GM19467 (cell line): ENCODE data around the gene CCDC178.
"Not testable (repeated sequence)": the region's sequence is repeated elsewhere in the genome, so short reads cannot be mapped to it uniquely, and the experiment has no call there.

Experiments used
- ATAC-seq: cut with Tn5 transposase; IDR thresholded peaks from one replicate; pipeline ENCODE4 v1.9.1; 2021; ENCODE audit warnings: mild to moderate bottlenecking, moderate library complexity; ENCODE audit not compliant: unreplicated experiment

The CCDC178 gene

DNA sequence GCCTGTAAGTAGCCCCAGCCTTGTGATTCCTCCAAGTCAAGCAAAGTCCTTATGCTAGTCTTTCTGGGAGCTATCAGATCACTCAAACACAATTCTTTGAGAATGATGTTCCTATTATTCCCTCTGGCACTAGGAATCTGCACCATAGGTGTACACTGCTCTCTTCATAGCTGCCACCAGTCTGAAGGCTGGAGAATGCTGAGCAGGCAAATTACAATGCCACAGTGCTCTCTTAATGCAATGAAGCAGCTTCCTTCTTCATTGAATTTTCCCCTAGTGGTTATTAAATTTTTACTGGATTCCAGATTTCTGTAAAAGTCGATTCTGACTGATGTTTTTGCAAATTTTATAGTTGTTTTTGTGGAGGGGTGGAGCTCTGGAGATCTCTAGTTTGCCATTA, 84.8 kb downstream of the CCDC178 start:
- no peak for ATAC-seq

DNA sequence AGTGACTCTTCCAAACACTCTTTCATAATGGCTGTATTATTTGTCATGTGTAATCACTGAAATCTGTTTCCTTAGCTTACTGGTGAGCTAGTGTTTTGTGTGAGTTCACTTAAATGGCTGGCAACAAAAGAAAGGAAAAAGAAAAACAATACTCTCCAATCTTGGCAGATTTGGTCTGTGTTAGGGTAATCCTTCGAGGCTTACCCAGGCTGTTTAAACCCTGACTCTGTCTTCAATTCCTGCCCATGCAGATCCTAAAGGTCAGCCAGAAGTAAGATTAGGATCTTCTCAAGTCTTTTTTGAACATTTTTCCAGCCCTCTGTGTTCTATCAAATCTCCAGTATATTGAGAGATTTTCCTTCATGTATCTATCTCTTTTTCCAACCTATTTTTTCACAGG, 85.3 kb downstream of the CCDC178 start:
- no peak for ATAC-seq

DNA sequence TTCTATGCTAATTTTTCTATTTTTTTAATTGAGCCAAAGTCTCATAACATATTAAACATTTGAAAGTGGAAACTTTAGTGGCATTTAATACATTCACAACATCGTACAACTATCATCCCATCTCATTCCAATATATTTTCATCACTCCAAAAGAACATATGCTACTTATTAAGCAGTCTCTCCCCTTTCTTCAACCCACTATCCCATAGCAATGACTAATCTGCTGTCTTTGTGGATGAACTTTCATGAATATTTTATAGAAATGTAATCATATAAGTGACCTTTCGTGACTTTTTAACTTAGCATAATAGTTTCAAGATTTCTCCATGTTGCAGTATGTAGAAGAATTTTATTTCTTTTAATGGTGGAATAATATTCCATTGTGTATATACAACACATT, 90.3 kb downstream of the CCDC178 start:
- no peak for ATAC-seq

DNA sequence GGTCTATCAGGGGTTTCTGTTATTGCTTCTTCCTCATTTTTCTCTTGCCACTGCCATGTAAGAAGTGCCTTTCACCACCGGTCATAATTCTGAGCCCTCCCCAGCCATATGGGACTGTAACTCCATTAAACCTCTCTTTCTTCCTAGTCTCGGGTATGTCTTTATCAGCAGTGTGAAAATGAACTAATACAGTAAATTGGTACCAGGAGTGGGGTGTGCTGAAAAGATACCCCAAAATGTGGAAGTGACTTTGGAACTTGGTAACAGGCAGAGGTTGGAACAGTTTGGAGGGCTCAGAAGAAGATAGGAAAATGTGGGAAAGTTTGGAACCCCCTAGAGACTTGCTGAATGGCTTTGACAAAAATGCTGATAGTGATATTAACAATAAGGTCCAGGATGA, 100.8 kb downstream of the CCDC178 start:
- not testable (repeated sequence) for ATAC-seq

GRCh38 chr18:33334781-33335180, 105.7 kb downstream of the CCDC178 start:
- no peak for ATAC-seq

GRCh38 chr18:33330711-33331110, 109.8 kb downstream of the CCDC178 start:
- ATAC-seq, result no peak

- ATAC-seq, result no peak
These were observed 113.5 kb downstream of the CCDC178 start for GRCh38 chr18:33326975-33327374.

GRCh38 chr18:33317640-33318039, 122.9 kb downstream of the CCDC178 start:
- no peak for ATAC-seq

DNA sequence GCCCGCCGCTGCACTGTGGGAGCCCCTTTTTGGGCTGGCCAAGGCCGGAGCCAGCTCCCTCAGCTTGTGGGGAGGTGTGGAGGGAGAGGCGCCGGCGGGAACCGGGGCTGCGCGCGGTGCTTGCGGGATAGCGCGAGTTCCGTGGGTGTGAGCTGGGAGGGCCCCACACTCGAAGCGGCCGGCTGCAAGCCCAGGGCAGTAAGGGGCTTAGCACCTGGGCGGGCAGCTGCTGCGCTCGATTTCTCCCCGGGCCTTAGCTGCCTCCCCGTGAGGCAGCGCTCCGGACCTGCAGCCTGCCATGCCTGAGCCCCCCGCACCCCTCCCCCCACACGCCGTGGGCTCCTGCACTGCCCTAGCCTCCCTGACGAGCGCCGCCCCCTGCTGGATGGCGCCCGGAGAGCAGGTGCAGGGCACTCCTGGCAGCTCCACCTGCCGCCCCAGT, 124.4 kb downstream of the CCDC178 start:
- no peak for ATAC-seq

- no peak for ATAC-seq
These were observed 133.0 kb downstream of the CCDC178 start for GRCh38 chr18:33307520-33307919.

DNA sequence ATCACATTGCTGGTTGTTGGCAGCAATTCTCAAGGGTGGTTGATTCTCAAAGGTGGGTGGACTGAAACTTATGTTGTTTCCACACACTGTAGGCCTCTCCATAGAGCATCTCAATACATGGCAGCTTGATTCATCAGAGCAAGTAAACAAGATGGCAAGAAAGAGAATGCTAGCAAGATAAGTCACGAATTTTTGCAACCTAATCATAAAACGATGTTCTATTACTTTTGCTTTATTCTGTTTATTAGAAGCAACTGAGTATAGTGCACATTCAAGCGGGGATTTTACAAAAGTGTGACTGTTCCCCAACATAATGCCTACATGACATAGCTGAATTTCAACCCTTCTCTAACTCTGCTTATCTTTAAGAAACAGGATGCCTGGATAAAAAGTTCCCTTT, 136.2 kb downstream of the CCDC178 start:
- no peak for ATAC-seq

- no peak for ATAC-seq
These were observed 149.0 kb downstream of the CCDC178 start for GRCh38 chr18:33291539-33291938.

DNA sequence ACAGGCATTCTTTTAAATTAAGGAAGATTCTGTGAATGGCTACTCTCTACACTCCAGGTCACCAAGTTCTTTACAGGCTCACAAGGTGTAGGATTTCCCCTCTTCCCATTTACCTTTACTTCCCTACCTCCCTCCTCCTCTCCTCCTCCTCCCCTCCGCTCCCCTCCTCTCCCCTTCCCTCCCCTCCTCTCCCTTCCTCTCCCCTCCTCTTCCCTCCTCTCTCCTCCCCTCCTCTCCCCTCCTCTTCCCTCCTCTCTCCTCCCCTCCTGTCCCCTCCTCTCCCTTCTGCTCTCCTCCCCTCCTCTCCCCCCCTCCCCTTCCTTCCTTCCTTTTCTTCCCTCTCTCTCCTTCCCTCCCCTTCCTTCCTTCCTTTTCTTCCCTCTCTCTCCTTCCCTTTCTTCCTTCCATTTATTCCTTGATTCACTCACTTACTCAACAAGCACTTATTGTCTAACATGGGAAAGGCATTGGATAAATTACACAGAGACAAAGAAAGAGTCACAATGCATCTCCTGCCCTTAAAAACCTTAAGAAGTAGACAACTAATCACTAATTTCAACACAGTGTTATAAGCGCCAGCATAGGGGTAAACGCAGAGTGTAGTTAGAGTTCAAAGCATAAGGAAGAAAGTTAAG, 152.3 kb downstream of the CCDC178 start:
- ATAC-seq, result no peak

GRCh38 chr18:33282709-33283333, 157.7 kb downstream of the CCDC178 start:
- no peak for ATAC-seq

DNA sequence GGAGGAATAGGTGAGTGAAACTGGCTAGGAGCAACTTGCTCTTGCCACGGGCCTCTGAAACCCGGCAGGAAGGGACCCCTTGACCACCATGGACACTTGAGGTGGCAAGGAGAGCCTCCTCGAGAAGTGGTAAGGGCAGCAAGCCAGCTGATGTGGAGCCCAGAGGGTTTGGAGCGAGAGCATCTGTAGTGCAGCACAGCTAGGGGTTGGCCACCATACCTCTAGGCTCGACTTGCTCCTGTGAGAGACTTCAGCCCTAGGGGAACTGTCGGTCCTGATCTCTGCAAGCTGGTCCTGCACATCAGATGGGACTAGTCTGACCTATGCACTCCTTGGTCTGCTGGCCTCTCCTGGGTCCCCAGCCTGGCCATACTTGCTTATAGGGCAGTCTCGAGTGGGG, 158.4 kb downstream of the CCDC178 start:
- ATAC-seq, result no peak

GRCh38 chr18:33277431-33277830, 163.1 kb downstream of the CCDC178 start:
- no peak for ATAC-seq

- ATAC-seq, result no peak
These were observed 164.7 kb downstream of the CCDC178 start for GRCh38 chr18:33275843-33276242.

DNA sequence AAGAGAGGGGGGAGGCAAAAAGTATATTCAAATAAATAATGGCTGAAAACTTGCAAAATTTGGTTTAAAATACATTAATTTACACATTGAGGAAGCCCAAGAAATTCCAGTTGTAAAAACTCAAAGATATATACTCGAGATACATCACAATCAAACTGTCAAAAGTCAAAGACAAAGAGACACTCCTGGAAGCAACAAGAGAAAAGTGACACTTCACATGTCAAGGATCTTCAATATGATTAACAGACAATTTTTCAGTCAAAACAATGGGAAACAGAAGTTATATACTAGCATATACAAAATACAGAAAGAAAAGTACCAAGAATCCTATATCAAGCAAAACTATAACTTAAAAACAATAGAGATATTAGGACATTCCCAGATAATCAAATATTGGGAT, 170.2 kb downstream of the CCDC178 start:
- no peak for ATAC-seq

GRCh38 chr18:33269223-33269622, 171.3 kb downstream of the CCDC178 start:
- no peak for ATAC-seq

DNA sequence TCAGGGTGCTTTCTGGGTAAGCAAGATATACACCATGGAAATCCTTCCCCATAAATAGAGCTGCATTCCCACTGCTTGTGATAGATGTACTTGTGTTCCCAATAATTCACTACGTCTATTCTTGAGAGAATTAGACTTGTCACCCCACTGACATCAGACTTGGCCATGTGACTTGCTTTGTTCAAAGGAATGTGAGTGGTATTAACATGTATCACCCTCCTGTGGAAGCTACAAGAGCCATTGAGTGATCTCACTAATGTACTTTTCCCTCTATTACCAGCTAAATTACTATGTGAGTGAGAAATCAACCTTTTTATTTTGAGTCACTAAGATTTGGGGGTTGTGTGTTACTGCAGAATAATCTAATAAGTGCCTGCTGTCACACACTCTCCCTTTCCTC, 176.0 kb downstream of the CCDC178 start:
- no peak for ATAC-seq

DNA sequence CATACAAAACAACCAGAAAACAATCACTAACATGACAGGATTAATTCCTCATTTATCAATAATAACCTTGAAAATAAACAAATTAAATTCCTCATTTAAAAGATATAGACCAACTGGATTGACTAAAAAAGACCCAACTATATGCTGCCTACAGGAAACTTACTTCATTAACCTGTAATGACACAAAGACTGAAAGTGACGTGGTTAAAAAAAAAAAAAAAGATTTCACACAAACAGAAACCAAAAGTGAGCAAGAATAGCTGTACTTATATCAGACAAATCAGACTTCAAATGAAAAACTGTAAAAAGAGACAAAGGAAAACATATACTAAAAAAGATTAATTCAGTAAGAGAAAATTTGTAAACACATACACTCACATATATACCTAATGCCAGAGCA, 201.2 kb downstream of the CCDC178 start:
- no peak for ATAC-seq

GRCh38 chr18:33232318-33232626, 208.2 kb downstream of the CCDC178 start:
- ATAC-seq, result no peak
